Measurements from ENCODE around the gene NME7.

NME7 gene

DNA sequence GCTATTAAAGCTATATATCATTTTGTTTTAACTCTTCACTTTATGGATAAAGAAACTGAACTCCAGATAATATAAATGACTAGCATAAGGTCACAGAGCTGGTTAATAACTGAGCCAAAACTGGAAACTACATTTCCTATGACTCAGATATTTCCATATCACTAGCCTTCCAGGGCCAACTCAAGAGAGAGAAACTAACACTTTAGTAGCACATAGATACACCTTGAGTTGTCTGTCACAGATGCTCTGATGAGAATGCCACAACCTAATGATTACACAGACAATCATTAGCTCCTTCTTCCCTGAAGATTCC lies 40.7 kb downstream of the NME7 start:
- no peaks in the 10 kb centered on the region for H3K27me3 ChIP-seq (replicated peaks; ENCODE audit: control insufficient read depth, insufficient read depth, low read length)
- no peak for TF ChIP-seq CTCF (IDR thresholded peaks at IDR 0.05; ENCODE audit: insufficient read depth, low read length, poor library complexity, severe bottlenecking)
- DNase-seq (ENCODE audit: extremely low read depth, insufficient read length) = no peak
- H3K4me3 ChIP-seq (replicated peaks; ENCODE audit: low read depth, low read length) = no peak overlapping the region
- H3K36me3 ChIP-seq (ENCODE audit: control insufficient read depth, insufficient read depth, low read length) = no peaks in the 10 kb centered on the region

DNA sequence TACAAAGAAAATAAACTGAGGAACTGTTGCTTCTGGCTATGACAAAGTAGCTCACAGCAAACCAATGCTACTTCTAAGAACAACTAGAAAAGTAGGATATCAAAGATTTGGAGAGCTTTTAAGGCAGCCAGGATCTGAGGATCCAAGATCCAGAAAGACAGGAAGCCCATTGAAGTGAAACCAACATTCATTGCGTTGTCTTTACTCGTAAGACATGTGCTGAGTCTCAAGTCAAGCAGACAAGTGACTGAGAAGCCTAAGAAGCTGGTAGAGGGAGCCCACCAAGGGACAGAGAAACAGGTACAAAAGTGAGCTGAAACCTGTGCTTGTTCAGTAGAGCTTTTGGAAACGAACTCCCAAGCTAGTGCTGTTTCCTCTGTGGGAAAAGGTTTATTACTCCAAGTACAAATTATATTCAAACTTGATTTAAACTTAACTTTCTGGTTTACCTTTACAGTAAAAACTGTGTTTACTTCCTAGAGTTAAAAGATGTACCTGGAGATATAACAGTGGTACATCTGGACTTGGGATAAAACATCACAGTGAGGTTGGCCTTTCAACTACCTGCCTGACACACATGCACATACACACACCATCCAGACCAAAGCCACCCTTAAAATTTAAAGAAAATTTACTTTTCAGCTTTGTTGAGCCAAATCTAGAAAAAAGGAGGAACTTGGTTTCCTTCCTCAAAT lies 41.2 kb downstream of the NME7 start:
- no peaks in the 10 kb centered on the region for H3K36me3 ChIP-seq (ENCODE audit: control insufficient read depth, insufficient read depth, low read length)
- no peak for DNase-seq (ENCODE audit: extremely low read depth, insufficient read length)
- no peak for TF ChIP-seq CTCF (IDR thresholded peaks at IDR 0.05; ENCODE audit: insufficient read depth, low read length, poor library complexity, severe bottlenecking)
- no peaks in the 10 kb centered on the region for H3K27me3 ChIP-seq (replicated peaks; ENCODE audit: control insufficient read depth, insufficient read depth, low read length)
- H3K4me3 ChIP-seq (replicated peaks; ENCODE audit: low read depth, low read length) = no peak overlapping the region

GRCh38 chr1:169325117-169325516 lies 42.5 kb downstream of the NME7 start:
- DNase-seq (ENCODE audit: extremely low read depth, insufficient read length) = no peak
- H3K27me3 ChIP-seq (replicated peaks; ENCODE audit: control insufficient read depth, insufficient read depth, low read length) = no peaks in the 10 kb centered on the region
- no peak overlapping the region for H3K4me3 ChIP-seq (replicated peaks; ENCODE audit: low read depth, low read length)
- TF ChIP-seq CTCF (IDR thresholded peaks at IDR 0.05; ENCODE audit: insufficient read depth, low read length, poor library complexity, severe bottlenecking) = no peak
- H3K36me3 ChIP-seq (ENCODE audit: control insufficient read depth, insufficient read depth, low read length) = no peaks in the 10 kb centered on the region

DNA sequence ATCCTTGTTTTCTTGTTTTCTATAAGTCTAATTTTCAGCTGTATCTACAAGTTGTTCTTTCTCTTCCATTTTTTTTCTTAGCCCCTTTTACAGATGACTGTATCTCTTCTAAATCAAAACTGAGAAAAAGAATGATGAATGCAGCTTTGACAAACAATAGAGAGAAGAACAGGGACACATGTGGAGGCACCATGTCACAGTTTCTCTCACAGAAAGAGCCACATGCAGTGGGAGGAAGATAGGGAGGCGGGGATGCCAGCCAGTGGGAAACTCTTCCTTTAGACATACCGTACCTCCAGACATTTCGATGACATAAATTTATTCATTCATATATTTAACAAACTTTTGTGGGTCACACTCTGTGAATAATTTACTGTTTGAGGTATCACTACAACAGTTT lies 45.5 kb downstream of the NME7 start:
- H3K4me3 ChIP-seq (replicated peaks; ENCODE audit: low read depth, low read length) = no peak overlapping the region
- no peaks in the 10 kb centered on the region for H3K27me3 ChIP-seq (replicated peaks; ENCODE audit: control insufficient read depth, insufficient read depth, low read length)
- DNase-seq (ENCODE audit: extremely low read depth, insufficient read length) = no peak
- TF ChIP-seq CTCF (IDR thresholded peaks at IDR 0.05; ENCODE audit: insufficient read depth, low read length, poor library complexity, severe bottlenecking) = no peak
- H3K36me3 ChIP-seq (ENCODE audit: control insufficient read depth, insufficient read depth, low read length) = no peaks in the 10 kb centered on the region

DNA sequence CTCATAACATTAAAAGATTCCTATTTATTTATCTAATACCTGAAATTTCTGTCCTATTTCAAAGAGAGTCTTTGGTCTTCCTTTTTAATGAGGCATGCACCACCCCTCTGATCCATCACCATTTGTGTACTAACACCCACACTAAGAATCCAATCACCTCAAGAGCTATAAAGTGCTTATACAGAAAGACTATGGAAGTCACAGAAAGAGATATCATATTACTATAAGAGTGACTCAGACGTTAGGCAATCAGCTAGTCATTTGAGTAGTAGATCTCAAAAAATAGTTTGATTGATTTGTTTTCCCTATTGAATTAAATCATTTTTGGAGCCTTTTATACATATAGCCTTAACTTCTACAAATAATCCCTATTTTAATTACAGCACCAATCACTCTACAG lies 46.1 kb downstream of the NME7 start:
- no peak for TF ChIP-seq CTCF (IDR thresholded peaks at IDR 0.05; ENCODE audit: insufficient read depth, low read length, poor library complexity, severe bottlenecking)
- no peaks in the 10 kb centered on the region for H3K36me3 ChIP-seq (ENCODE audit: control insufficient read depth, insufficient read depth, low read length)

More for the DNA sequence above, 46.1 kb downstream of the NME7 start:
- no peak overlapping the region for H3K4me3 ChIP-seq (replicated peaks; ENCODE audit: low read depth, low read length)
- DNase-seq (ENCODE audit: extremely low read depth, insufficient read length) = no peak
- no peaks in the 10 kb centered on the region for H3K27me3 ChIP-seq (replicated peaks; ENCODE audit: control insufficient read depth, insufficient read depth, low read length)
